HG02642 (cell line): Measurements from ENCODE around the gene PHF24.
"Not testable (repeated sequence)": the region's sequence is repeated elsewhere in the genome, so short reads cannot be mapped to it uniquely, and the experiment has no call there.

Source experiments
- ATAC-seq: cut with Tn5 transposase; IDR thresholded peaks from one replicate; pipeline ENCODE4 v1.9.1; 2021; ENCODE audit warnings: mild to moderate bottlenecking; ENCODE audit not compliant: unreplicated experiment, poor library complexity

Gene PHF24

GRCh38 chr9:34994900-34995669 is 37.0 kb downstream of the PHF24 start:
- no peak for ATAC-seq

- ATAC-seq = no peak
Measured at GRCh38 chr9:34995670-34996060, 37.6 kb downstream of the PHF24 start.

DNA sequence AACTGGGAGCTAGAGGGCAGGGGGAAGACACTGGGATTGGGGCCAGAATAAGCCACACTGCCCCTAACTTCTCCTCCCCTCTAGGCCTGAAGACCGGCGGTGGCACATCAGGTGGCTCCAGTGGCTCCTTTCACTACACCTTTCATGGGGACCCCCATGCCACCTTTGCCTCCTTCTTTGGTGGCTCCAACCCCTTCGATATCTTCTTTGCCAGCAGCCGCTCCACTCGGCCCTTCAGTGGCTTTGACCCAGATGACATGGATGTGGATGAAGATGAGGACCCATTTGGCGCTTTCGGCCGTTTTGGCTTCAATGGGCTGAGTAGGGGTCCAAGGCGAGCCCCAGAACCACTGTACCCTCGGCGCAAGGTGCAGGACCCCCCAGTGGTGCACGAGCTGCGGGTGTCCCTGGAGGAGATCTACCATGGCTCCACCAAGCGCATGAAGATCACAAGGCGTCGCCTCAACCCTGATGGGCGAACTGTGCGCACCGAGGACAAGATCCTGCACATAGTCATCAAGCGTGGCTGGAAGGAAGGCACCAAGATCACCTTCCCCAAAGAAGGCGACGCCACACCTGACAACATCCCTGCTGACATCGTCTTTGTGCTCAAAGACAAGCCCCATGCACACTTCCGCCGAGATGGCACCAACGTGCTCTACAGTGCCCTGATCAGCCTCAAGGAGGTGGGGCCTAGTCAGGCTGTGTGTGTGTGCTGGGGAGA is 38.3 kb downstream of the PHF24 start:
- ATAC-seq = no peak

- ATAC-seq = no peak
Measured at GRCh38 chr9:34996905-34997279, 38.8 kb downstream of the PHF24 start.

GRCh38 chr9:34997379-34997781 is 39.3 kb downstream of the PHF24 start:
- no peak for ATAC-seq

- ATAC-seq = no peak
Measured at GRCh38 chr9:34998266-34998665, 40.2 kb downstream of the PHF24 start.

GRCh38 chr9:34999576-34999975 is 41.5 kb downstream of the PHF24 start:
- no peak for ATAC-seq

GRCh38 chr9:35000535-35001284 is 42.6 kb downstream of the PHF24 start:
- no peak for ATAC-seq

- no peak for ATAC-seq
Measured at GRCh38 chr9:35001285-35001677, 43.2 kb downstream of the PHF24 start.

- ATAC-seq = no peak
Measured at GRCh38 chr9:35001803-35002502, 43.9 kb downstream of the PHF24 start.

- no peak for ATAC-seq
Measured at GRCh38 chr9:35002623-35003022, 44.5 kb downstream of the PHF24 start.

- not testable (repeated sequence) for ATAC-seq
Measured at GRCh38 chr9:35004299-35004698, 46.2 kb downstream of the PHF24 start.

DNA sequence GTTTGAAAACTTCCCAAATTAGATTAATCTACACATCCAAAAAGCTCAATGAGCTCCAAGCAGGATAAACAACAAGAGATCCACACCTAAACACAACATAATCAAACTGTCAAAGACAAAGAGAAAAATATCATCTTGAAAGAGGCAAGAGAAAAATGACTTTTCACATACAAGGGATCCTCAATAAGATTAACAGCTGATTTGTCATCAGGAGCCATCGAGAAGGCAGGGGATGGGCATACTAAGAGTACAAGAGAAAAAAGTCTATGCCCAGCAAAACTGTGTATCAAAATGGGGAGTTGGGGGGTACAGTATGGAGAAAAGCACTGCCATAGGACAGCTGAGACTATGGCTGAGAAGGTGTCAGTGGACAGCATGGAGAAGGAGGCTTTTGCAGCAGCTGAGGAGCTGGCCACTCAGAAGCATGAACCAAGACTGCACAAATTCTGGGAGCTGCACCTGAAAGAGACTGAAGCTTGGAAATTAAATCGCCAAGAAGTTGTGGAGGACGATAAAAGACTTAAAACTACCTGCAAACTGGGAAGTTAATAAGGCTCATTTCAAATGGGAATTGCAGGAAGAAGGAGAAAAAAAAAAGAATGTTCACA is 52.4 kb downstream of the PHF24 start:
- no peak for ATAC-seq

DNA sequence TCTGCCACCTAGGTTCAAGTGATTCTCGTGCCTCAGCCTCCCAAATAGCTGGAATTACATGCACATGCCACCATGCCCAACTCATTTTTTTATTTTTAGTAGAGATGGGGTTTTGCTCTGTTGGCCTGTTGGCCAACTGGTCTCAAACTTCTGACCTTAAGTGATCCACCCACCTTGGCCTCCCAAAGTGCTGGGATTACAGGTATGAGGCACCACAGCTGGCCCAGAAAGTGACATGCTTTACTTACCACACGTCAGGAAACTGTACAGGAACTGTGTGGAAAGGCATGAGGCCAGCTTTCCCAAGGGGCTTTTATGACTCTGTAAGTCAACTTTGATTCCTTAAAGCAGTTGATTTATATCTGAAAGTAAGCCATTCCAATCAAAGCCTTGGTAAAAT is 56.4 kb downstream of the PHF24 start:
- no peak for ATAC-seq

DNA sequence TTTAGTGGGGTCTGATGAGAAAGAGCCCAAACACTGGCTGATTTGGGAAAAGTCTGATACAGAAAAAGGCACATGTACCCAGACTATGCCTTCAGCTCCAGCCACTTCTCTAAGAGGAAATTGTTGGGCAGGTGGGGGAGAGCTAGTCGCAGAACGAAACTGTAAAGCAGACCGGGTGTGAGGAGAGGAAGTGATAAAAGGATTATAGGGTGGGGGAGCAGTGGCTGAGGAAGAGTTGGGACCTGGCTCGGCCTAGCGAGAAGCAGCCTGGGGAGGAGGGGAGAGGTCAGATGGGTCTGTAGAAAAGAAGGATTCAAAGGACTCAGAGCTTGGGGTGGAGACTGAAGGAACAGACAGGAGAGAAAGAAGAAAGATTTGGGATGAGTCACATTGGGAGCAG is 65.4 kb downstream of the PHF24 start:
- not testable (repeated sequence) for ATAC-seq

GRCh38 chr9:35026671-35027070 is 68.6 kb downstream of the PHF24 start:
- ATAC-seq = no peak

GRCh38 chr9:35027374-35027773 is 69.3 kb downstream of the PHF24 start:
- ATAC-seq = no peak

DNA sequence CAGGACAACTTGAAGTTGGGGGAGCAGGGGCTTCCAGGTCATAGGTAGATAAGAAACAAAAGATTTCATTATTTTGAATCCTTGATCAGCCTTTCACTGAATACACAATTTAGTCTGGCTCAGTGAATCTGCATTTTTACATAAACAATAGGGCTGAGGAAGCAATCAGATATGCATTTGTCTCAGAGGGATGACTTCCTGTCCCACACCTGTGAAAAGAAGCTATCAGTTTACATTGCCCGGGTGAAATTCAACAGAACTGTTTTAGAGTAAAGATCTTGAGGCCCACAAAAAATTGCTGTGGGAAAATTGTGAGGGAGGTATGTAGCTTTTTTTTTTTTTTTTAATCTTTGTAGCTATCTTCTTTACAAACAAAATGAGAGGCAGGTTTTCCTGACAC is 69.8 kb downstream of the PHF24 start:
- ATAC-seq = no peak

DNA sequence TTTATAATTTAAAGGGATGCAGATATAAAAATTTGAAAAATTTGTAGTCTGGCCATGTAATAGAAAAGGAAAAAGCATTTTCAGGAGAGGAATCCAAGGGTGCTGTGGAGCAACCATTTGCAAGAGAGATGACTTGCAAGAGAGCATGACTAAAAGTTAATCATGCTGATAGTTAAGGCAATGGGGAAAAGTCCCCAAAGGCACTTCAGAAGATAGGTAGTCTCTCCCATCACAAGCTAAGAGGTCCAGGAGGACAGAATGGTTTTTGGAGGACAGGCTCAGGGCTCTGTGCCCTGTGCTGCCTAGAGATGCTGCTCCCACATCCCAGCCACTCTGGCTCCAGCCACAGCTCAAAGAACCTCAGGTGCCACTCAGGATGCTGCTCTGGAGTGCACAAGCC is 70.3 kb downstream of the PHF24 start:
- ATAC-seq = no peak

- ATAC-seq = no peak
Measured at GRCh38 chr9:35029241-35029640, 71.2 kb downstream of the PHF24 start.
